ENCODE results near the gene PLXNA1.

PLXNA1 gene

DNA sequence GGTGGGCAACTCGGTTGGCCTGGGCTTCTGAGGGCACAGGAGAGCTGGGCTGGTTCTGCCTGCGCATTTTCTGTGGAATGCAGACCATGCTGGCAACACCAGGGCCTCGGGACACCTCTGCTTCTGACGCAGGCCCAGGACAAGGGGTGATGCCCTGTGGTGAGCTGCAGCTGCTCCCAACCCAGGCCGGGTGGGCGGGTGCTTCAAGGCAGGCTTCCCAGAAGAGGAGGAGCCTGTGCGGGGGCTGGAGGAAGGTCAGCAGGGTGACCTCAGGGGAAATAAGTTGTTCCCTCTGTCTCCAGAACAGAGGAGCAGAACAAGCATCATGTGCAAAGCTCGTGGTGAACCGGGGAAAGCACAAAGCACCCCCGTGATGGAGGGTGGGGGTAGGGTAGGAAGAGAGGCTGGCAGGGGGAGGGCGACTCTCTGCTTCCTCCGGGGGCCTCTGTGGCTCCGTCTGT is 11.0 kb upstream of the PLXNA1 start:
- DNase-seq (ENCODE audit: low read depth), result peak; percentile 95
- TF ChIP-seq, protein P1, sequence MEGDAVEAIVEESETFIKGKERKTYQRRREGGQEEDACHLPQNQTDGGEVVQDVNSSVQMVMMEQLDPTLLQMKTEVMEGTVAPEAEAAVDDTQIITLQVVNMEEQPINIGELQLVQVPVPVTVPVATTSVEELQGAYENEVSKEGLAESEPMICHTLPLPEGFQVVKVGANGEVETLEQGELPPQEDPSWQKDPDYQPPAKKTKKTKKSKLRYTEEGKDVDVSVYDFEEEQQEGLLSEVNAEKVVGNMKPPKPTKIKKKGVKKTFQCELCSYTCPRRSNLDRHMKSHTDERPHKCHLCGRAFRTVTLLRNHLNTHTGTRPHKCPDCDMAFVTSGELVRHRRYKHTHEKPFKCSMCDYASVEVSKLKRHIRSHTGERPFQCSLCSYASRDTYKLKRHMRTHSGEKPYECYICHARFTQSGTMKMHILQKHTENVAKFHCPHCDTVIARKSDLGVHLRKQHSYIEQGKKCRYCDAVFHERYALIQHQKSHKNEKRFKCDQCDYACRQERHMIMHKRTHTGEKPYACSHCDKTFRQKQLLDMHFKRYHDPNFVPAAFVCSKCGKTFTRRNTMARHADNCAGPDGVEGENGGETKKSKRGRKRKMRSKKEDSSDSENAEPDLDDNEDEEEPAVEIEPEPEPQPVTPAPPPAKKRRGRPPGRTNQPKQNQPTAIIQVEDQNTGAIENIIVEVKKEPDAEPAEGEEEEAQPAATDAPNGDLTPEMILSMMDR (conservative IDR thresholded peaks at IDR 0.05; ENCODE audit: control insufficient read depth, insufficient read depth, low read depth, low read length), result no peak
- H3K4me3 ChIP-seq (ENCODE audit: control insufficient read depth, low read depth, low read length), result no peak overlapping the region

GRCh38 chr3:126972866-126973265 is 10.0 kb upstream of the PLXNA1 start:
- no peak for DNase-seq (ENCODE audit: low read depth)

GRCh38 chr3:126973814-126974213 is 9.1 kb upstream of the PLXNA1 start:
- H3K4me3 ChIP-seq (ENCODE audit: control insufficient read depth, low read depth, low read length), result no peak overlapping the region
- no peak for DNase-seq (ENCODE audit: low read depth)

More at GRCh38 chr3:126972866-126973265, 10.0 kb upstream of the PLXNA1 start:
- TF ChIP-seq, protein P1 (conservative IDR thresholded peaks at IDR 0.05; ENCODE audit: control insufficient read depth, insufficient read depth, low read depth, low read length), result no peak
- no peak overlapping the region for H3K4me3 ChIP-seq (ENCODE audit: control insufficient read depth, low read depth, low read length)

GRCh38 chr3:126974756-126975155 is 8.2 kb upstream of the PLXNA1 start:
- TF ChIP-seq, protein P1 (conservative IDR thresholded peaks at IDR 0.05; ENCODE audit: control insufficient read depth, insufficient read depth, low read depth, low read length), result no peak
- no peak for DNase-seq (ENCODE audit: low read depth)
- no peak overlapping the region for H3K4me3 ChIP-seq (ENCODE audit: control insufficient read depth, low read depth, low read length)

More at GRCh38 chr3:126973814-126974213, 9.1 kb upstream of the PLXNA1 start:
- TF ChIP-seq, protein P1 (conservative IDR thresholded peaks at IDR 0.05; ENCODE audit: control insufficient read depth, insufficient read depth, low read depth, low read length), result no peak

GRCh38 chr3:126976906-126977305 is 6.0 kb upstream of the PLXNA1 start:
- DNase-seq (ENCODE audit: low read depth), result no peak
- TF ChIP-seq, protein P1 (conservative IDR thresholded peaks at IDR 0.05; ENCODE audit: control insufficient read depth, insufficient read depth, low read depth, low read length), result no peak
- no peak overlapping the region for H3K4me3 ChIP-seq (ENCODE audit: control insufficient read depth, low read depth, low read length)

DNA sequence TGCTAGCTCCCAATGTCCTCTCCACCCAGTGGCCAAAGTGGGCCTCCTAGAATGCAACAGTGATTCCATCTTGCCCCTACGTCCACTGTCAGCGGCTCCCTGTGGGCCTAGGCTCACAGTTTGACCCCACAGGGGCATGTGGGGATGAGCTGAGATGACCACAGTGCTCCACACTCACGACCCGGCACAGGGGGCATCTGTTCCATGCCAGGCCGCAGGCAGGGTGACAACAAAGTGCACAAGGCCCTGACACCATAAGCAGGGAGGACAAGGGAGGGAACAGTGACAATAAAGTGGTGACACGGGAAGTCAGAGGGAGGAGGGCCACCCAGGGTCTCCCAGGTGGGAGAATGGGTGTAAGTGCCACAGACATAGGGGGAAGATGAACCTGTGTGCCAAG is 5.1 kb upstream of the PLXNA1 start:
- no peak for DNase-seq (ENCODE audit: low read depth)
- TF ChIP-seq, protein P1 (conservative IDR thresholded peaks at IDR 0.05; ENCODE audit: control insufficient read depth, insufficient read depth, low read depth, low read length), result no peak

DNA sequence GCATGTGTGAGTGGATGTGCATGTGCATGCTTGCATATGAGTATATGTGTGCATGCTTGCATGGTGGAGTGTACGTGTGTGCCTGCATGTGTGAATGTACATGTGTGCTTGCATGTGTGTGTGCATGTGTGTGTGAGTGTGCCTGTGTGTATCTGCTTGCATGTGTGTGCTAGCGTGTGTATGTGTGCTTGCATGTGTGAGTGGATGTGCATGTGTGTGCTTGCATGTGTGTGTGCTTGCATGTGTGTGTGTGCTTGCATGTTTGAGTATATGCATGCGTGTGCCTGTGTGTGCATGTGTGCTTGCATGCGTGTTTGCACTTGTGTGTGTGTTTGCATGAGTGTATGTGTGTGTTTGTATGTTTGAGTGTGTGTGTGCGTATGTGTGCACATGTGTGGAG is 4.6 kb upstream of the PLXNA1 start:
- no peak overlapping the region for H3K4me3 ChIP-seq (ENCODE audit: control insufficient read depth, low read depth, low read length)
- DNase-seq (ENCODE audit: low read depth), result no peak
- TF ChIP-seq, protein P1 (conservative IDR thresholded peaks at IDR 0.05; ENCODE audit: control insufficient read depth, insufficient read depth, low read depth, low read length), result no peak

More for the DNA sequence above, 5.1 kb upstream of the PLXNA1 start:
- H3K4me3 ChIP-seq (ENCODE audit: control insufficient read depth, low read depth, low read length), result no peak overlapping the region
